SHP77 (cell line): Measurements from ENCODE around the gene NLN.
"Not testable (repeated sequence)": the region's sequence is repeated elsewhere in the genome, so short reads cannot be mapped to it uniquely, and the experiment has no call there.

Experiments
- DNase-seq, 2 experiments: peaks; one replicate each; lab custom pipeline; 2025; lab: John Stamatoyannopoulos, UW

The NLN gene

DNA sequence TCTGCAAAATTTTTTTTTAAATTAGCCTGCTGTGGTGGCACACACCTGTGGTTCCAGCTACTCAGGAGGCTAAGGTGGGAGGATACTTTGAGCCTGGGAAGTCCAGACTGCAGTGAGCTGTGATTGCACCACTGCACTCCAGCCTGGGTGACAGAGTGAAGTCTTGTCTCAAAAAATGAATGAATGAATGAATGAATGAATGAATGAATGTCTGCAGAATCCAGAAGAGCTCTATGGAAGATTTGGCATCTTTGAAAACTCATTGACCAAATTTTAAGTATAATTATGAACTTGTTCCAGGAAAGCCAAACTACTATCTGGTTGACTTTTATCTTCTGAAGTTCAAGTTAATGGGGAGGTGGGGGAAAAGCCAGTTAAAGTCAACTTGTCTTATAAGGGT is 110.1 kb downstream of the NLN start:
- no peak for DNase-seq

DNA sequence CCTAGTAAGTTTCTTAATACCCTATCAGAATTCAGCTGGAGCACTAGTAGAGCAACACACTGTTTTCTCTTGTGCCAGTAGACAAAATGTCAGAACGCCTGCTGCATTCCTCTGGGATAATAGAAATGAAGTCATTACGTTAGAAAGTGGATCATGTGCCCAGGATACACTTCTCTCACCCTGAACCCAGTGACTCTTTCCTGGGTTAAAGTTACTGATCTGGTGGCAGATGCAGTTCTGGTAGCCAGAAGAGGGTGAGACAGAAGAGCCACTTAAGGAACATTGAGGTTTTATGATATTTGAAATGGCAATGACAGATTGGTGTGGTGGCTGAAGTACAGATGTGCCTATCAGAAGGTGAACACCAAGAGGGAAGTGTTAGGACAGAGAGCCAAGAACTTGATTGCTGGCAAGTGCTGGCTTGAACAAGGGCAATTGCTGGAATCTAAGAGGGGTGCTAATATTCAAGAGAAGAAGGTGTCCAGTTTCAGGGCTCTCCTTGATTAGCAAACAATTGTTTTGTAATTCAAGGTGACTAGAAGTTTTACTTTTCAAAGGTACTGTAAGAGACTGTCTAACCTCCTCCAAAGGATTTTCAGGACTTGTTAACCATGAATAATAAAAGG is 110.7 kb downstream of the NLN start:
- no peak for DNase-seq

DNA sequence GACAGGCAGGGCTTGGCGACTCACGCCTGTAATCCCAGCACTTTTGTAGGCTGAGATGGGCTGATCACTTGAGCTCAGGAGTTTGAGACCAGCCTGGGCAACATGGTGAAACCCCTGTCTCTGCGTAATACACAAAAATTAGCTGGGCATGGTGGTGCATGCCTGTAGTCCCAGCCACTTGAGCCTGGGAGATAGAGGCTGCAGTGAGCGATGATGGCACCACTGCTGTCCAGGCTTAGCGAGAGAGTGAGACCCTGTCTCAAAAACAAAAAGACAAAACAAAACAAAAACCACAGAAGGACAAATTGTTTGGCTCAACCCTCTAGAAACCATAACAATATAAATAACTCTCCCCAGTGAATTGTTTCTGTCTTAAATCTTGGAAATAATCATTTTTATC is 111.8 kb downstream of the NLN start:
- no peak for DNase-seq

DNA sequence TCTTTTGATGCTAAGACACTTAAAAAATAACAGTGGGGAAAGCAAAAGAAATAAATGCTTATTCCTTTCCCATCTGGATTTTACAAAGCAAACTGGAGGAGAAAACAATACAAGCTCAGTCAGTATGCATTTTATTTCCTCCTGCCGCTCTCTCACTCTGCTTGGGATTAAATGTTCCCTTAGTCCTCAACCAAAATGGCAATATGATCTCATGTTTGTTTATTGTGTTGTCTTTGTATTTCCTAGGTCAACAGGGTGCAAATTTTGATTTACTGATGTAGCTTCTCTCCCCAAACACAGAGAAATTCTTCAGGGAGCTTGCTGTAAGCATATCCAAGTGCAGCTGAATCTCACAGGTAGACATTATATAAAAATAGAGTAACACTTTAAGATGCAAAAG is 112.3 kb downstream of the NLN start:
- no peak for DNase-seq

DNA sequence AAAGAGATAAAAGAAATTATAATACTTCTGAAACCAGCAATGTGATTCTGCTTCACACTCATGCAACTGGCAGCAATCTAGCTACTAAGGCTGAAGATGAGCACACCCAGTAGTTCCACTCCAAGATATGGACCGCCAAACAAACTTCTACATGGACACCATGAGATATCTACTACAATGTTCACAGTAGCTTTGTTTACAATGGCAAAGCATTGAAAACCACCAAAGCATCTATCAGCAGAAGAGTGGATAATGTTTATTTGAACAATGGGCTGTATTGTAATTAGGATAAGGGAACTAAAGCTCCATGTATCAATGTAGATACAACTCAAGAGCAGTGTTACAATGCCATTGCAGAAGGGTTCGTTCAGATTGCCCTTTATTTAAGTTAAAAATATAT is 113.2 kb downstream of the NLN start:
- no peak for DNase-seq

DNA sequence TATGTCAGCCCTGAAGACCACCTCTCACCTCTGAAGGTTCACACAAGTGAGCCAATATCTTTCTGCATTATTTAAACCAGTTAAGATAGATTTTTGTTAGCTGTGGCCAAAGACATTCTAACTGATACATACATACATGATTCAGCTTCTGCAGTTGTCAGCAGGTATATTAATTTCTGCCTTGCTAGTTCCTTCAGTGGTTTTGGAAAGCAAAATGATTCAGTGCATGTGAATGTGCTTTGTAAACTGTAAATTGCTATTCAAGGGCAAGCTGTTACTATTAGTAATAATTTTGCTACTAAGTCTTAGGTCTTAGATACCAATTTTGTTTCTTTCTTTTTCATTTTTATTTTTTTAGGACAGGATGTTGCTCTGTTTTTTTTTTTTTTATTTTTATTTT is 115.1 kb downstream of the NLN start:
- DNase-seq, result no peak

DNA sequence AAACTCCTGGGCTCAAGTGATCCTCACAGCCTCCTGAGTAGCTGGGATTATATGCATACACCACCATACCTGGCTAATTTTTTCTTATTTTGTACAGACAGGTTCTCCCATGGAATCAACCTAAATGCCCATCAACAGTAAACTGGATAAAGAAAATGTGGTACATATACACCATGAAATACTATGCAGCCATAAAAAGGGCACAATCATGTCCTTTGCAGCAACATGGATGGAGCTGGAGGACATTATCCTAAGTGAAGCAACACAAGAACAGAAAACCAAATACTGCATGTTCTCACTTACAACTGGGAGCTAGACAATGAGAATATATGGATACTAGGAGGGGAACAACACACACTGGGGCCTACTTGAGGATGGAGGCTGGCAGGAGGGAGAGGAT is 117.2 kb downstream of the NLN start:
- DNase-seq, result not testable (repeated sequence)

DNA sequence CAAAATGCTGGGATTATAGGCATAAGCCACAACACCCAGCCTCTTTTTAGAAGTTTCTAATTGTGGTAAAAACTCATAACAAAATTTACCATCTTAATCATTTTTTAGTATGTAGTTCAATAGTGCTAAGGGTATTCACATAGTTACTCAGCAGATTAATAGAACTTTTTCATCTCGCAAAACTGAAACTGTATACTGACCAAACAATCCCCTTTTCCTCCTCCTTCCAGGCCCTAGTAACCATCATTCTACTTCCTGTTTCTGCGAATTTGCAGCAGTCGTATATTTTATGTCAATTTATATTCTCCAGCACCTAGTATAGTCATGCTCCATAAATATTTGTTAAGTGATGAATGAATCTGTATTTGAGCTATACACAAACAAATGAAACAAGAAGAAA is 118.1 kb downstream of the NLN start:
- no peak for DNase-seq

DNA sequence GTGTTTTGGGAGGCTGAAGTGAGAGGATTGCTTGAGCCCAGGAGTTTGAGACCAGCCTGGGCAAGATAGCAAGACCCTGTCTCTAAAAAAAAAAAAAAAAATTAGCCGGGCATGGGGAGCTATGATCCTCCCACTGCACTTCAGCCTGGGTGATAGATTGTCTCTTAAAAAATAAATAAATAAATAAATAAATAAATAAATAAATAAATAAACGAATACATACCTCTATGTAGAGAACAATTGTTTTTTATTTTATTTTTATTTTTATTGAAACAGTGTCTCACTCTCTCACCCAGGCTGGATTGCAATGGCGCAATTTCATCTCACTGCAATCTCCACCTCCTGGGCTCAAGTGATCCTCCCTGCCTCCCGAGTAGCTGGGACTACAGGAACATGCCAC is 122.8 kb downstream of the NLN start:
- not testable (repeated sequence) for DNase-seq

DNA sequence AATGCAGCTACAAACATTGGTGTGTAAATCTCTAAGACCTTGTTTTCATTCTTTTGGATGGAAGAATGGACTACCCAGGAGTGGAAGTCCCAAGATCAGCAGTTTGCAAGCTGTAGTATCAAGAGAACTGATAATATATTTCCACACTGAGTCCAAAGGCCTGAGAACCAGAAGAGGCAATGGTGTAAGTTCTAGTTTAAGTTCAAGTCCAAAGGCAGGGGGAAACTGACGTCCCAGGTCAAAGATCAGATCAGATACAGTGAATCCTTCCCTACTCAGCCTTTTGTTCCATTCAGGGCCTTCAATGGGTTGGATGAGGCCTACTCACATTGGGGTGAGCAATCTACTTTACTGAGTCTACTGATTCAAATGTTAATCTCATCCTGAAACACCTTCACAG is 124.1 kb downstream of the NLN start:
- no peak for DNase-seq

DNA sequence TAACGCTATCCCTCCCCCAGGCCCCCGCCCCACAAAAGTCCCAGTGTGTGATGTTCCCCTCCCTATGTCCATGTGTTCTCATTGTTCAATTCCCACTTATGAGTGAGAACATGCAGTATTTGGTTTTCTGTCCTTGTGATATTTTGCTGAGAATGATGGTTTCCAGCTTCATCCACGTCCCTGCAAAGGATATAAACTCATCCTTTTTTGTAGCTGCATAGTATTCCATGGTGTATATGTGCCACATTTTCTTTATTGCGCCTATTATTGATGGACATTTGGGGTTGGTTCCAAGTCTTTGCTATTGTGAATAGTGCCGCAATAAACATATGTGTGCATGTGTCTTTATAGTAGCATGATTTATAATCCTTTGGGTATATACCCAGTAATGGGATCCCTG is 125.0 kb downstream of the NLN start:
- DNase-seq, result not testable (repeated sequence)

DNA sequence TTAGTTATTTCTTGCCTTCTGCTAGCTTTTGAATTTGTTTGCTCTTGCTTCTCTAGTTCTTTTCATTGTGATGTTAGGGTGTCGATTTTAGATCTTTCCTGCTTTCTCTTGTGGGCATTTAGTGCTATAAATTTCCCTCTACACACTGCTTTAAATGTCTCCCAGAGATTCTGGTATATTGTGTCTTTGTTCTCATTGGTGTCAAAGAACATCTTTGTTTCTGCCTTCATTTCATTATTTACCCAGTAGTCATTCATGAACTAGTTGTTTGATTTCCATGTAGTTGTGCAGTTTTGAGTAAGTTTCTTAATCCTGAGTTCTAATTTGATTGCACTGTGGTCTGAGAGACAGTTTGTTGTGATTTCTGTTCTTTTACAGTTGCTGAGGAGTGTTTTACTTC is 127.9 kb downstream of the NLN start:
- DNase-seq, result not testable (repeated sequence)

DNA sequence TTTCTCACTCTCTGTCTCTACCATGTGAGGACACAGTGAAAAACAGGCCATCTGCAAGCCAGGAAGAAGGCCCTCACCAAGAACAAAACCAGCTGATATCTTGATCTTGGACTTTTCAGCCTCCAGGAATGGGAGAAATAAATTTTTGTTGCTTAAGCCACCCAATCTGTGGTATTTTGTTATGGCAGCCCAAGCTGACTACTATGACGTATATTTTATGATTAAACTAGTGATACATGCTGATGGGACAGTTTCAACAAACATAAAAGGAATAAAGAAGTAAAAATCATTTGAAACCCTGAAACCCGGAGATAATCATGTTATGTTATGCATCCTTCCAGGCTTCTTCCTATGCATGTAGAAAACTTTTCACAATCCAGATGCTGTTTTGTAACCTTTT is 132.9 kb downstream of the NLN start:
- no peak for DNase-seq

DNA sequence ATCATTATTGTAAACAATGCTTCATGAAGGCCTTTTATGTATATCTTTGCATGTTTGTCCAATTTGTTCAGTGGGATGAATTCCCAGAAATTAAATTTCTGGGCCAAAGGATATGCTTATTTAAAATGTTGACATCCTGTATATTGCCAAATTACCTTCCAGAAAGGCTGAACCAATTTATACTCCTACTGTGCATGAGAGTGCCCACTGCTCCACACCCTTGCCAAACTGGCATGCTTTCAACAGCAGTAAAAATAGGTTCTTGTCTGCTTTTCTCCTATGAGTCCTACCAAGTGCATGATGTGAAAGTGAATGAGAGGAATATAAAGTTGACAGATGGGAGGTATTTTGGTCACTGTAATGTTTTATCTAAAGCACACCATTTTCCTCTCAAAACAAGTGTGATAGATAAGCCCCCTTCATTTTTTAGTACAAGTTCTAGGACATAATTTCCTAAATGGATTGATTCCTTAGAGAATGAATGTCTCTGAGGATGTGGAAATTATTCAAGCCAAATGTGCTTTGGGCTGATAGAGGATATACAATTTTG is 133.8 kb downstream of the NLN start:
- no peak for DNase-seq

DNA sequence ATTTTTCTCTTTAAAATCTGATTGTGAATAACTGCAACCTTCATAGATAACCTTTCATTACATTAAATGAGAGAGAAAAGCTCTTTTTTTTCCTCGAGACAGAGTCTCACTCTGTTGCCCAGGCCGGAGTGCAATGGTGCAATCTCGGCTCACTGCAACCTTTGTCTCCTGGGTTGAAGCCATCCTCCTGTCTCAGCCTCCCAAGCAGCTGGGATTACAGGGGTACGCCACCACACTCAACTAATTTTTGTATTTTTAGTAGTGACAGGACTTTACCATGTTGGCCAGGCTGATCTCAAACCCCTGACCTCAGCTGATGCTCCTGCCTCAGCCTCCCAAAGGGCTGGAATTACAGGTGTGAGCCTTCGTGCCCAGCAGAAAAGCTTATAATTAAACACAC is 134.5 kb downstream of the NLN start:
- DNase-seq, result no peak

DNA sequence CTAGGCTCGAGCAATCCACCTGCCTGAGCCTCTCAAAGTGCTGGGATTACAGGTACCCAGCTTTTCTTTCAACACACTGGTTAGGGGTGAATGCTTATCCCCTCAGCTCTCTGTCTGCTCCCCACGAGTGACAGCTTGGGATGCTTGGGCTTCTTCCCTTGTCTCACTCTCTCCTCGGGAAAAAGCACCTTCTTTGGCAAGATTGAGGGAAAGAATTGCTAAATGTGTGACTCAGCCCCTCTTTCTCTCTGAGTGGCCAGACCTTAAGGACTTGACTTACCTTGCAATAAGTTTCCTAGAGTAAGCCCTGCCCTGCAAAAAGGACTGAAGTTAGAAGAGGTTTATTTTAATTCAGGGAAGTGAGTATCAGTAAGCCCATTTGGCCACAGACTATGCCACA is 136.3 kb downstream of the NLN start:
- DNase-seq, result no peak

DNA sequence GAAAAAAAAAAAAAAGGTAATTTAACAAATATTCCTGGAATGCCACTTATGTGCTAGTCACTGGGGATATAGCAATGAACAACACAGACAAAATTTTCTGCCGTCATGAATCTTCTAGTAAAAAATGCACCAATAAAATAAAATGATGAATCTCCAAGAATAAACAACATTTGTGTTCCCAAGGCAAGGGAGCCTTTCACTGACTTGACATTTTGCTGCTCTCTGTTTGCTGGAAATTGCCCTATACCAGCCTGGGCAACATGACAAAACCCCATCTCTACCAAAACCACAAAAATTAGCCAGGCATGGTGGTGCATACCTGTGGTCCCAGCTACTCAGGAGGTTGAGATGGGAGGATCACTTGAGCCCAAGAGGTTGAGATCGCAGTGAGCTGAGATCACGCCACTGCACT is 139.8 kb downstream of the NLN start:
- no peak for DNase-seq

DNA sequence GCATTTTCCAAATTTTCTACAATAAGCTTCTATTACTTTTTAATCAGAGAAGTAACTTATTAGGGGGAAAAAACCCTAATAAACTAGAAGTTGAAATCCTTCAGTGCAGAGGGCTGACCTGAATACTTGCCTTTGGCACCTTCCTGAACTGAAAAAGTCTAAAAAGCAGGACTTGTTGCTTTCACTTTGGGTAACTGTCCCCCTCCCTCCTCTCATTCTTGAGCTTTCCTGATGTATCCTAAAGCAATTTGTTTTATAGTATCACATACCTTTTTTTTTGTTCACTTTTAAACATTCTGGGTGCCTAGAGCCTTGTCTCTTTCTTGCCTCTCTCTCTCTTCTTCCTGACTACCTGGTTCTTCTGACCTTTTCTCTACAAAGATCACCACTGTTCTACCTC is 140.4 kb downstream of the NLN start:
- DNase-seq, result no peak

DNA sequence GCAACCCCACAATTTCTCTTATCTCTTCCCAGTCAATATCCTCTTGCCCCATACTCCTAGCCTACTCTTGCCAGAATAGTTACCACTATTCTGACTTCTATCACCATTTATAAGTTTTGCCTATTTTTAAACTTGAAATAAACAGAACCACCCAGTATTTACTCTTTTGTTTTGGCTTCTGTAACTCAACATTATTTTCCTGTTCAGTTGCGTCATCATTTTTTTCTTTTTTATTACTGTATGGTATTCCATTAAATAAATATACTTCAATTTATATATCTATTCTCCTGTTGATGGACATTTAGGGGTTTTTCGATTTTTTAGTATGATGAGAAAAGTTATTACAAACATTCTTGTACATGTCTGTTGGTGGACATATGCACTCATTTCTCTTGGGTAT is 141.7 kb downstream of the NLN start:
- DNase-seq, result no peak

DNA sequence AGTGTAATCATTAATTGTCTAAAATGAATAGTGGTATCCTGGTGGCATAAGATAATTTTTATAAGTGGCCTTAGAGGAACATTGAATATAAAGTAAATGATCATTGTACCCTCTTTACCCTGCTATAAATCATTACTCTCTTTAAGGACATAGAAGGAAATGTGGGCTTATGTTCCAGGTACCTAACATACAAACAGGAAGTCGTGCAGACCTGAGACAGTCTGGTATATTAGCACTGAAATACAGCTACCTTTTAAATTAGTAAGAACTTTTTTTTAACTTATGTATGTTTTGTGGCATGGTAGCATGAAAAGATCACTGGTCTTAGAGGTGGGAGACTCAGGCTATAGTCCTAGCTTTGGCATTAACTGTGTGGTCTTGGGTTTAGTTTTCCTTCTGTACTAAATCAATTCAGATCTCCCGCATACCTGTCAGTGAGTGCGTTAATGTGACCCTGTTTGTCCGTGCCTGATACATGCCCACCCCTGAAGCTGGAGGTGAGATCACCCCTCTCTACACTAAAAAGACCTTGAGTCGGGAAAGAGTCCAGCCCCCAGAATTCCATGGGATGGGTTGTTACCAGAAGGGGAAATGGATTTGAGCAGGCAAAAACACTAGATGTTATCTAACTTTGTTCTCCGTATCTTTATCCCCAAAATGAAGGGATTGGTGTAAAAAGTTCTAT is 145.0 kb downstream of the NLN start:
- DNase-seq, result no peak

DNA sequence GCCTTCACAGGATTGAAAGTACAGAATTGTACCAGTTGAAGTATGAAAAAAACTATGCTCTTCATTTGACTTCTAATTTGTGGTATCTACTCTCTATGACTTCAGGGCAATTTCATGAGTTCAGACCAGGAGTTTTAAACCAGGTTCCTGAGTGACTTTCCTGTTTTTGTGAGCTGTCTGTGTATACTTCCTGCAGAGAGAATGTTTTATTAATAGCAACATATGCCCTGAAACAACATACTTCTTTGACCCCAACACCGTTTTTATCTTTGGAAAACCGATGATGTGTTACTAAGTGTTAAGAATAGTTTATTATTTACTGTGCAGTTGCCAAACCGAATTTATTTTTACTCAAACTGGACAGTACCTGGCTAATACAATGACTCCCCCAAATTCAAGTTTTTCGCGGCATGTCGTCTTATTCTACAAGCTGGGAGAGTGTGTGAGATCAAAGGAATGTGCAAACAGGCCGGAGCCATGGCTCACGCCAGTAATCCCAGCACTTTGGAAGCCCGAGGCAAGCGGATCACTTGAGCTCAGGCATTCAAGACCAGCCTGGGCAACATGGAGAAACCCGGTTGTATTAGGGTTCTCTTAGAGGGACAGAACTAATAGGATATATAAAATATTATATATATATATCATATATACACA is 145.7 kb downstream of the NLN start:
- no peak for DNase-seq

DNA sequence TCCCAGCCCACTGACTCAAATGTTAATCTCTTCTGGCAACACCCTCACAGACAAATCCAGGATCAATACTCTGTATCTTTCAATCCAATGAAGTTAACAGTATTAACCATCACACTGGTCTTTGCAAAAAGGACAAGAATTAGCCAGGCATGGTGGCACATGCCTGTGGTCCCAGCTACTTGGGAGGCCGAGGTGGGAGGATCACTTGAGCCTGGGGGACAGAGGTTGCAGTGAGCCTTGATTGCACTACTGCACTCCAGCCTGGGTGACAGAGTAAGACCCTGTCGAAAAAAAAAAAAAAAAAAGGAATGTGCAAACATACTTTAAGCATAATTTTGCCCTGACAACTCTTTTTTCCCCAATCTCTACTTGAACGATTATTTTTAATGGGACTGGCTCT is 146.5 kb downstream of the NLN start:
- DNase-seq, result no peak

DNA sequence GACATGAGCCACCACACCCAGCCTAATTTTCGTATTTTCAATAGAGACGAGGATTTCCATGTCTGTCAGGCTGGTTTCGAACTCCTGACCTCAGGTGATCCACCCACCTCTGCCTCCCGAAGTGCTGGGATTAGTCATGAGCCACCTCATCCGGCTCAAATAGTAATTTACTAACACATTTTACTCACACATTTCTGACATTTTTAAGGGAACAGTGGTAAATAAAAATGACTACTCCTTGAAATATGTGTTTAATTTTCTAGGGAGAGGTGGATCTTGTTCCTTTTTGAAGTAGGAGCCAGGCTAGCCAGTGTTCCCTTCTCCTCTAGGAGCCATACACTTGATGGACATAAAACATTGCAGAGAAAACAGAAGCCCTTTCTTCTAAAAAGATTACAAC is 149.2 kb downstream of the NLN start:
- no peak for DNase-seq
